ENCODE measurements around the gene MAT2B. TPM values are rescaled to one million over a fixed set of nuclear protein-coding genes. Genes with fewer than 3 reads are reported as not detected.

Gene MAT2B
- total and polyA plus RNA-seq, 9 of the 15 experiments (the other 6 are each of a cell fraction or from before 2014, with no cell fraction given), result 32.0 to 57.7 (median 43.6) TPM

DNA sequence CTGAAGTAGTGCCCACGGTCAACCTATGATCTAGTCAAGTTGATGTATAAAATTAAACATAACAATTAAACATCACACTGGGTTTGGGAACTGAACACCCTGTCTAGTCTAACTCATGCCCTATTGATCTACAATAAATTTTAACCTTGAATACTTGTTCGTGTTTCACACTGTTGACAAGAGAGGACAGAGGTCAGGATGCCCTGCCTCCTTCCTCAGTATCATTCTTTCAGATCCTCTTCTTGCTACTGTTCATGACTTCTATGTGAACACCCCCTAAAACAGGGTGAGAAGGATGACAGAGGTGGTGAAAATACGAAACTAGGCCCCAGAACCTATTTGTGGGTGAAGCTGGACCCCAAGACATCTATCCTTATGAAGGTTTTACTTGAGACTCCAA lies 8.1 kb upstream of the MAT2B start:
- ATAC-seq (no peak), DNase-seq (ENCODE audit: extremely low read depth in 1 of 4, low spot score in 3 of 4) (no peak), FAIRE-seq (no peak)
- Histone ChIP-seq H3K9ac (ENCODE audit: insufficient read depth in 1 of 2, low read depth in 2 of 2, low read length in 2 of 2) (no peak overlapping the region), H3K79me2 (ENCODE audit: control insufficient read depth, insufficient read depth, low read length) (no peaks in the 10 kb centered on the region), H3K9me3 (replicated peaks; ENCODE audit: control insufficient read depth, insufficient read depth, low read depth, low read length) (no peaks in the 10 kb centered on the region), H3K27ac (ENCODE audit: extremely low read depth, low read depth, low read length) (no peak overlapping the region), H4K20me1 (replicated peaks; ENCODE audit: control insufficient read depth, insufficient read depth, low read length) (no peaks in the 10 kb centered on the region), H3K4me3 (no peak overlapping the region), H2AFZ (ENCODE audit: low read depth, low read length) (0 out of 2 replicates have a peak overlapping the region, but pooled peaks have one; percentile 26), H3K4me1 (replicated peaks in 1 of 2; ENCODE audit: control insufficient read depth in 2 of 2, insufficient read depth in 2 of 2, low read length in 2 of 2) (no peaks in the 10 kb centered on the region; a peak in 1 of 5 replicates), H3K4me2 (ENCODE audit: insufficient read depth, low read length) (no peak overlapping the region), H3K36me3 (ENCODE audit: control insufficient read depth, insufficient read depth, low read length) (peaks cover 8% of the 10 kb centered on the region; the same call in 2 of the 3 replicates), H3K9me1 (ENCODE audit: control insufficient read depth, insufficient read depth, low read length) (no peaks in the 10 kb centered on the region), H3K27me3 (ENCODE audit: control insufficient read depth in 2 of 2, insufficient read depth in 2 of 2, low read length in 2 of 2) (no peaks in the 10 kb centered on the region)
- BruUV-seq (replicated peaks), result no TSS peak
- intact Hi-C loops (cut with micrococcal nuclease) (no loop called here), in situ Hi-C loops (cut with MboI) (no loop called here)
- CTCF ChIA-PET (ENCODE audit: low intra/inter-chr PET ratio), result no interaction called here
- POLR2A ChIA-PET, result interaction anchor here (0.6 kb wide), 1 partner anchor 111 kb away, joined by 4 read pairs; no protein-coding TSS in a partner anchor
- 39% methylated on average over 3 of the region's 3 CpGs for WGBS (ENCODE audit: insufficient coverage, low coverage, missing lambda C conversion rate)
- TF ChIP-seq XRCC4 (IDR thresholded peaks at IDR 0.05; ENCODE audit: extremely low read depth, insufficient read depth, insufficient read length) (no peak), SIN3B (IDR thresholded peaks at IDR 0.05; ENCODE audit: low read depth) (no peak), HMGXB4 (CRISPR knock-in tag; IDR thresholded peaks at IDR 0.05) (no peak), PHF21A (IDR thresholded peaks at IDR 0.05; ENCODE audit: borderline replicate concordance, low read depth) (no peak), ZNF830 (CRISPR knock-in tag; IDR thresholded peaks at IDR 0.05) (no peak), USF2 (CRISPR knock-in tag; IDR thresholded peaks at IDR 0.05) (no peak), ATF7 (IDR thresholded peaks at IDR 0.05) (no peak), NFE2L1 (tag; IDR thresholded peaks at IDR 0.05; ENCODE audit: borderline replicate concordance, low read depth) (no peak), E2F3 (CRISPR knock-in tag; IDR thresholded peaks at IDR 0.05) (no peak), NFATC3 (IDR thresholded peaks at IDR 0.05) (no peak), LCOR (CRISPR knock-in tag; IDR thresholded peaks at IDR 0.05) (no peak), GABPB1 (CRISPR knock-in tag; IDR thresholded peaks at IDR 0.05) (no peak), MECOM (CRISPR knock-in tag; IDR thresholded peaks at IDR 0.05) (no peak)
- TF ChIP-seq, protein P1, sequence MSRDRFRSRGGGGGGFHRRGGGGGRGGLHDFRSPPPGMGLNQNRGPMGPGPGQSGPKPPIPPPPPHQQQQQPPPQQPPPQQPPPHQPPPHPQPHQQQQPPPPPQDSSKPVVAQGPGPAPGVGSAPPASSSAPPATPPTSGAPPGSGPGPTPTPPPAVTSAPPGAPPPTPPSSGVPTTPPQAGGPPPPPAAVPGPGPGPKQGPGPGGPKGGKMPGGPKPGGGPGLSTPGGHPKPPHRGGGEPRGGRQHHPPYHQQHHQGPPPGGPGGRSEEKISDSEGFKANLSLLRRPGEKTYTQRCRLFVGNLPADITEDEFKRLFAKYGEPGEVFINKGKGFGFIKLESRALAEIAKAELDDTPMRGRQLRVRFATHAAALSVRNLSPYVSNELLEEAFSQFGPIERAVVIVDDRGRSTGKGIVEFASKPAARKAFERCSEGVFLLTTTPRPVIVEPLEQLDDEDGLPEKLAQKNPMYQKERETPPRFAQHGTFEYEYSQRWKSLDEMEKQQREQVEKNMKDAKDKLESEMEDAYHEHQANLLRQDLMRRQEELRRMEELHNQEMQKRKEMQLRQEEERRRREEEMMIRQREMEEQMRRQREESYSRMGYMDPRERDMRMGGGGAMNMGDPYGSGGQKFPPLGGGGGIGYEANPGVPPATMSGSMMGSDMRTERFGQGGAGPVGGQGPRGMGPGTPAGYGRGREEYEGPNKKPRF (IDR thresholded peaks at IDR 0.05; ENCODE audit: low read depth, low read length), result no peak
- TF ChIP-seq, protein P2, sequence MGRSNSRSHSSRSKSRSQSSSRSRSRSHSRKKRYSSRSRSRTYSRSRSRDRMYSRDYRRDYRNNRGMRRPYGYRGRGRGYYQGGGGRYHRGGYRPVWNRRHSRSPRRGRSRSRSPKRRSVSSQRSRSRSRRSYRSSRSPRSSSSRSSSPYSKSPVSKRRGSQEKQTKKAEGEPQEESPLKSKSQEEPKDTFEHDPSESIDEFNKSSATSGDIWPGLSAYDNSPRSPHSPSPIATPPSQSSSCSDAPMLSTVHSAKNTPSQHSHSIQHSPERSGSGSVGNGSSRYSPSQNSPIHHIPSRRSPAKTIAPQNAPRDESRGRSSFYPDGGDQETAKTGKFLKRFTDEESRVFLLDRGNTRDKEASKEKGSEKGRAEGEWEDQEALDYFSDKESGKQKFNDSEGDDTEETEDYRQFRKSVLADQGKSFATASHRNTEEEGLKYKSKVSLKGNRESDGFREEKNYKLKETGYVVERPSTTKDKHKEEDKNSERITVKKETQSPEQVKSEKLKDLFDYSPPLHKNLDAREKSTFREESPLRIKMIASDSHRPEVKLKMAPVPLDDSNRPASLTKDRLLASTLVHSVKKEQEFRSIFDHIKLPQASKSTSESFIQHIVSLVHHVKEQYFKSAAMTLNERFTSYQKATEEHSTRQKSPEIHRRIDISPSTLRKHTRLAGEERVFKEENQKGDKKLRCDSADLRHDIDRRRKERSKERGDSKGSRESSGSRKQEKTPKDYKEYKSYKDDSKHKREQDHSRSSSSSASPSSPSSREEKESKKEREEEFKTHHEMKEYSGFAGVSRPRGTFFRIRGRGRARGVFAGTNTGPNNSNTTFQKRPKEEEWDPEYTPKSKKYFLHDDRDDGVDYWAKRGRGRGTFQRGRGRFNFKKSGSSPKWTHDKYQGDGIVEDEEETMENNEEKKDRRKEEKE (IDR thresholded peaks at IDR 0.05; ENCODE audit: borderline replicate concordance in 1 of 2, control insufficient read depth in 1 of 2, low read depth in 2 of 2, low read length in 1 of 2), result no peak

Data from K562 (cell line).